ENCODE data around the gene HIVEP3.

DNA sequence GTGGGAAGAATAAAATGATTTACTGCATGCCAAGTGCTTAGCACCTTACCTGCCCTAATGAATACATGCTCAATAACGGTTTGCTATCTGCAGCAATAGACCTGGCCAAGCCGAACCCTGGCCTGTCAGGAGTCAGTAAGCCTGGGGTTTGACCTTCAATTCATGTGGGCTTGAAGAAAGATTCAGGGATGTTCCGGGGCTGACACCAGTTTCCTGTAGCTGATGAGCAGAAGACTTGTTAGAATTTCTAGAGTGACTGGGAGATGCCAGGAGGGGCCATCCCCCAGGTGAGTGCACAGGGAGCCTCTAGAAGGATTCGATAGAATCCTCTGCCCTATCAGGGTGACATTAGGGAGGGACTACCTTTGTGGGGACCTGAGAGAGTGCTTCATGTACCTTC lies 210.9 kb downstream of the HIVEP3 start:
- TF ChIP-seq, protein P1, sequence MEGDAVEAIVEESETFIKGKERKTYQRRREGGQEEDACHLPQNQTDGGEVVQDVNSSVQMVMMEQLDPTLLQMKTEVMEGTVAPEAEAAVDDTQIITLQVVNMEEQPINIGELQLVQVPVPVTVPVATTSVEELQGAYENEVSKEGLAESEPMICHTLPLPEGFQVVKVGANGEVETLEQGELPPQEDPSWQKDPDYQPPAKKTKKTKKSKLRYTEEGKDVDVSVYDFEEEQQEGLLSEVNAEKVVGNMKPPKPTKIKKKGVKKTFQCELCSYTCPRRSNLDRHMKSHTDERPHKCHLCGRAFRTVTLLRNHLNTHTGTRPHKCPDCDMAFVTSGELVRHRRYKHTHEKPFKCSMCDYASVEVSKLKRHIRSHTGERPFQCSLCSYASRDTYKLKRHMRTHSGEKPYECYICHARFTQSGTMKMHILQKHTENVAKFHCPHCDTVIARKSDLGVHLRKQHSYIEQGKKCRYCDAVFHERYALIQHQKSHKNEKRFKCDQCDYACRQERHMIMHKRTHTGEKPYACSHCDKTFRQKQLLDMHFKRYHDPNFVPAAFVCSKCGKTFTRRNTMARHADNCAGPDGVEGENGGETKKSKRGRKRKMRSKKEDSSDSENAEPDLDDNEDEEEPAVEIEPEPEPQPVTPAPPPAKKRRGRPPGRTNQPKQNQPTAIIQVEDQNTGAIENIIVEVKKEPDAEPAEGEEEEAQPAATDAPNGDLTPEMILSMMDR (IDR thresholded peaks at IDR 0.05; ENCODE audit: insufficient read depth, low read length) = no peak
- TF ChIP-seq POLR2AphosphoS5 (IDR thresholded peaks at IDR 0.05; ENCODE audit: low read depth) = no peak
